Spleen (tissue), 11 donors: Measurements from ENCODE around the gene GAS5. TPM values are rescaled to one million over a fixed set of nuclear protein-coding genes. Genes with fewer than 3 reads are reported as not detected.
A peak's percentile ranks its signal among the peaks of the same experiment; 100 is the strongest.

ENCODE experiments used
- DNase-seq: peaks from one replicate; pipeline ENCODE4 v3.0.0-alpha.2; 2020
- H3K27ac ChIP-seq, 8 donors: fragments of 200-600 bp; sonication (generic) in 7 of 8; 1 replicate in 4 of 8; 2 replicates in 4 of 8; pipeline versions ENCODE4 v1.5.0 to v1.8.0; 2016 to 2021; ENCODE audit warnings: inconsistent platforms in 4 of 8, mild to moderate bottlenecking in 4 of 8, moderate library complexity in 1 of 8
- H3K27me3 ChIP-seq, 7 donors: fragments of 200-600 bp; sonication (generic) in 6 of 7; replicated peaks in 1 of 7; 1 replicate in 4 of 7; 2 replicates in 3 of 7; pipeline versions ENCODE4 v1.5.0 to v1.8.0; 2016 to 2021; ENCODE audit warnings: inconsistent platforms in 3 of 7, mild to moderate bottlenecking in 1 of 7
- H3K36me3 ChIP-seq, 6 donors: fragments of 200-600 bp; sonication (generic) in 5 of 6; 1 replicate in 4 of 6; 2 replicates in 2 of 6; pipeline versions ENCODE4 v1.5.0 to v1.8.0; 2016 to 2021; ENCODE audit warnings: inconsistent platforms in 2 of 6
- H3K4me1 ChIP-seq, 6 donors: fragments of 200-600 bp; sonication (generic) in 5 of 6; 1 replicate in 3 of 6; 2 replicates in 3 of 6; pipeline versions ENCODE4 v1.5.0 to v1.8.0; 2016 to 2021; ENCODE audit warnings: inconsistent platforms in 3 of 6
- H3K4me3 ChIP-seq, 8 donors: fragments of 200-600 bp; sonication (generic) in 7 of 8; 1 replicate in 4 of 8; 2 replicates in 4 of 8; pipeline versions ENCODE4 v1.5.0 to v1.8.0; 2016 to 2021; ENCODE audit warnings: inconsistent platforms in 4 of 8, mild to moderate bottlenecking in 4 of 8, moderate library complexity in 2 of 8
- H3K9me3 ChIP-seq, 8 donors: fragments of 200-600 bp; sonication (generic) in 7 of 8; 1 replicate in 4 of 8; 2 replicates in 4 of 8; pipeline versions ENCODE4 v1.5.0 to v1.8.0; 2016 to 2021; ENCODE audit warnings: inconsistent platforms in 4 of 8
- CTCF ChIP-seq, 11 experiments: fragments of 200-600 bp in 7 of 11; fragments of 450-650 bp in 4 of 11; sonication (generic) in 4 of 11; IDR thresholded peaks in 8 of 11; conservative IDR thresholded peaks in 3 of 11; 1 replicate in 7 of 11; 2 replicates in 4 of 11; pipeline versions ENCODE4 v1.4.0 to v1.8.0; 2016 to 2021; ENCODE audit warnings: antibody characterized with exemption in 11 of 11, inconsistent platforms in 4 of 11, mild to moderate bottlenecking in 1 of 11
- POLR2A ChIP-seq, 3 donors: fragments of 450-650 bp; IDR thresholded peaks; one replicate each; pipeline ENCODE4 v1.5.1; 2017; ENCODE audit warnings: antibody characterized with exemption in 3 of 3, mild to moderate bottlenecking in 1 of 3
- POLR2AphosphoS5 ChIP-seq, 3 donors: sonication (generic); formaldehyde crosslinking; IDR thresholded peaks; one replicate each; pipeline ENCODE4 v1.5.1; 2017; ENCODE audit warnings: antibody characterized with exemption in 3 of 3
- WGBS, 5 donors: extraction: QIAGEN DNeasy Blood & Tissue Kit in 3 of 5; methylation state at CpG; one replicate each; pipeline versions ENCODE4 v1.1.5 to v1.1.7; 2013 to 2018; 5-methylcytosine and 5-hydroxymethylcytosine counted together
- intact Hi-C: fragments of 100-400 bp; cut with DNase I; formaldehyde crosslinking; loops from one replicate; pipeline ENCODE4 v1.15.0; 2023; ENCODE audit warnings: low total_unique reads
- polyA plus RNA-seq, 3 donors: library from polyadenylated mRNA; stranded (reverse); fragments of 200-250 nt; gene quantifications; one replicate each; pipeline ENCODE4 v1.2.1, GENCODE V29; 2013
- total RNA-seq, 7 donors: library from RNA; depleted of rRNA in 3 of 7; stranded (reverse); fragments of >200 nt in 3 of 7; fragmentation: NEBNext Ultra II Directional in 4 of 7; extraction: Animal tissue kit (Norgen Biotek cat#: 25700) in 4 of 7; gene quantifications; one replicate each; pipeline versions ENCODE4 v1.1.0 to v1.2.1, GENCODE V29; 2016 to 2021
- donor health status: healthy with polysubstance abuse.
- donor health status: DM: no; HTN: no; CAD: no; lungs with moderate emphysema.
- donor health status: DM: no; HTN: no; CAD: no.
- donor health status: Bipolar disorder and iron deficiency.
- donor health status: healthy.
- donor health status: DM: no; HTN: no; CAD: no.
- donor health status: DM: yes; HTN: yes; CAD: no.

GAS5 gene
- total and polyA plus RNA-seq, 10 donors = 287 to 1,371 (median 350) TPM

- WGBS, 5 donors = 78 to 86% (median 83%) methylated on average over 2 of the region's 2 CpGs
- intact Hi-C loops = no loop called here
- no peak for DNase-seq
- Histone ChIP-seq H3K4me1 (peaks cover 0 to 42% (median 6%) of the 10 kb centered on the region in 6 donors), H3K36me3 (peaks cover 0 to 13% (median 0%) of the 10 kb centered on the region in 6 donors), H3K4me3 (no peak overlapping the region), H3K27ac (peak overlapping the region in 1 of 8 donors; percentile 18), H3K27me3 (no peaks in the 10 kb centered on the region), H3K9me3 (no peaks in the 10 kb centered on the region)
- TF ChIP-seq POLR2AphosphoS5 (IDR thresholded peaks at IDR 0.05) (no peak), CTCF (IDR thresholded peaks at IDR 0.05 in 8 of 11, conservative IDR thresholded peaks at IDR 0.05 in 3 of 11) (no peak), POLR2A (IDR thresholded peaks at IDR 0.05) (no peak)
These were observed 32.6 kb upstream of the GAS5 start for GRCh38 chr1:173900427-173900826.

DNA sequence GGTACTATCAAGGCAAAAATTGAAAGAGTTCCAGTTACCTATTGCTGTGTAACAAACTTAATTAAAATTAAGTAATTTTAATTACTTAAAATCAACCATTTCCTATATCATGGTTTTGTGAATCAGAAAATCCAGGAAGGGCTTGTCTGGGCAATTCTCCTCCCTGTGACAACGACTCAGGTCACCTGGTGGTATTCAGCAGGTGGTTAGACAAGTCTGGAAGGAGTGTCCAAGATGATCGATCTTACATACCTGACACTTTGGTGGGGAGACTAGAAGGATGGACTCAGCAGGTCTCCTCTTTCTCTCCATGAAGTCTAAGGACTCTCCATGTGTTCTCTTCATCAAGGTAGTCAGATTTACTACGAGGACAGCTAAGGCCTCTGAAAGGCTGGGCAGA, 26.4 kb upstream of the GAS5 start:
- no peaks in the 10 kb centered on the region for H3K27me3 ChIP-seq
- peaks cover 0 to 18% (median 1%) of the 10 kb centered on the region in 6 donors for H3K4me1 ChIP-seq
- 68 to 94% (median 85%) methylated on average over 3 of the region's 3 CpGs for WGBS, 5 donors
- H3K36me3 ChIP-seq = peaks cover 0 to 44% (median 0%) of the 10 kb centered on the region in 6 donors
- no peaks in the 10 kb centered on the region for H3K9me3 ChIP-seq
- H3K4me3 ChIP-seq = no peak overlapping the region
- intact Hi-C loops = no loop called here
- no peak for TF ChIP-seq POLR2AphosphoS5 (IDR thresholded peaks at IDR 0.05)
- TF ChIP-seq POLR2A (IDR thresholded peaks at IDR 0.05) = no peak
- no peak for TF ChIP-seq CTCF (IDR thresholded peaks at IDR 0.05 in 8 of 11, conservative IDR thresholded peaks at IDR 0.05 in 3 of 11)
- DNase-seq = no peak
- no peak overlapping the region for H3K27ac ChIP-seq

- TF ChIP-seq CTCF (IDR thresholded peaks at IDR 0.05 in 8 of 11, conservative IDR thresholded peaks at IDR 0.05 in 3 of 11) (no peak), POLR2A (IDR thresholded peaks at IDR 0.05) (no peak)
- Histone ChIP-seq H3K4me3 (no peak overlapping the region), H3K27me3 (no peaks in the 10 kb centered on the region), H3K27ac (no peak overlapping the region), H3K36me3 (peaks cover 0 to 50% (median 0%) of the 10 kb centered on the region in 6 donors), H3K9me3 (no peaks in the 10 kb centered on the region), H3K4me1 (peaks cover 0 to 20% (median 3%) of the 10 kb centered on the region in 6 donors)
- 88 to 98% (median 96%) methylated on average over 1 of the region's 1 CpG for WGBS, 5 donors
- no peak for DNase-seq
- intact Hi-C loops = no loop called here
These were observed 25.8 kb upstream of the GAS5 start for GRCh38 chr1:173893611-173894010.

GRCh38 chr1:173889885-173890284, 22.1 kb upstream of the GAS5 start:
- DNase-seq = no peak
- TF ChIP-seq POLR2AphosphoS5 (IDR thresholded peaks at IDR 0.05) (no peak), POLR2A (IDR thresholded peaks at IDR 0.05) (no peak), CTCF (IDR thresholded peaks at IDR 0.05 in 8 of 11, conservative IDR thresholded peaks at IDR 0.05 in 3 of 11) (no peak)
- Histone ChIP-seq H3K27ac (no peak overlapping the region), H3K36me3 (peaks cover 0 to 70% (median 18%) of the 10 kb centered on the region in 6 donors), H3K27me3 (no peaks in the 10 kb centered on the region), H3K9me3 (no peaks in the 10 kb centered on the region), H3K4me1 (peaks cover 0 to 32% (median 9%) of the 10 kb centered on the region in 6 donors), H3K4me3 (no peak overlapping the region)
- intact Hi-C loops = no loop called here
- 94 to 100% (median 98%) methylated on average over 2 of the region's 2 CpGs for WGBS, 5 donors
